SKM-1 (cell line): Measurements from ENCODE around the gene MATK.
"Not testable (repeated sequence)": the region's sequence is repeated elsewhere in the genome, so short reads cannot be mapped to it uniquely, and the experiment has no call there.

Experiments
- DNase-seq: peaks from one replicate; lab custom pipeline; 2025; ENCODE audit not compliant: unreplicated experiment; lab: John Stamatoyannopoulos, UW

MATK gene

DNA sequence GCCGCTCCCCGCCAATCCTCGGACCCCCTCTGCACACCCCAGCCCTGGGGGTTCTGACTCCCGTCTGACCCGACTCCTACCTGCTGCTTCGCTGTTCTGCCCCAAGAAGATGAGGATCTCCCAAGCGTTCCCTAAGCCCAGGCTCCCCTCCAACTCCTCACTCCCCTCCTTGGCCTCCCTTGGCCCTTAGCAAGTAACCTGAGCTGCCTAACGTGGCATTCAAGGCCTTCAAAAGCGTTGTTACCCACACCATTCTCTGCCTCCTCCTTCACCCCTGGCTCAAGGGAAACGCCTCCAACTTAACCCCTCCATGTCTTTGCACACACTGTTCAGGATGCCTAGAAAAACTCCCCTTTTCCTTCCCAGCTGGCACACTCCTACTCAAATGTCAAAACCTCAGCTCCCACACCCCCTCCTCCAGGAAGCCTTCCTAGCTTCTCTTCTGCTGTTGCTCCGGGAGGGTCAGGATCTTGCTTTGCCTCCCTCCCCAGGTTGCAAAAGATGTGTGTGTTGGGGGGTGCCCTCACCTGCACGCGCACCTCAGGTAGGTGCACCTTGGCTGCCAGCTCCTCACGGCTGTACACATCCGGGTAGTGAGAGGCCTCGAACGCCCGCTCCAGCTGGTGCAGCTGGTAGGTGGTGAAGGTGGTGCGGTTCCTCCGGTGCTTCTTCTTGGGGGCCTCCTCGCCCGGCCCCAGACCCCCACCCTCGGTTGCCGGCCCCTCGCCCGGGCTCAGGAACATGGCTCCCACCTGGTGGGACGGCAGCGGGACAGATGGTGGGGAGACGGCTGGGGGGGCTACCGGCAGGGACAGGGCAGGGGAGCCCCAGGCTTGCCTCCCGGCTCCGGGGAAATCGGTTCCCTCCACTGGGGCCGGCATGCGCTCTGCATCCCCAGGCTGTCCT is 14.9 kb downstream of the MATK start:
- DNase-seq: no peak

DNA sequence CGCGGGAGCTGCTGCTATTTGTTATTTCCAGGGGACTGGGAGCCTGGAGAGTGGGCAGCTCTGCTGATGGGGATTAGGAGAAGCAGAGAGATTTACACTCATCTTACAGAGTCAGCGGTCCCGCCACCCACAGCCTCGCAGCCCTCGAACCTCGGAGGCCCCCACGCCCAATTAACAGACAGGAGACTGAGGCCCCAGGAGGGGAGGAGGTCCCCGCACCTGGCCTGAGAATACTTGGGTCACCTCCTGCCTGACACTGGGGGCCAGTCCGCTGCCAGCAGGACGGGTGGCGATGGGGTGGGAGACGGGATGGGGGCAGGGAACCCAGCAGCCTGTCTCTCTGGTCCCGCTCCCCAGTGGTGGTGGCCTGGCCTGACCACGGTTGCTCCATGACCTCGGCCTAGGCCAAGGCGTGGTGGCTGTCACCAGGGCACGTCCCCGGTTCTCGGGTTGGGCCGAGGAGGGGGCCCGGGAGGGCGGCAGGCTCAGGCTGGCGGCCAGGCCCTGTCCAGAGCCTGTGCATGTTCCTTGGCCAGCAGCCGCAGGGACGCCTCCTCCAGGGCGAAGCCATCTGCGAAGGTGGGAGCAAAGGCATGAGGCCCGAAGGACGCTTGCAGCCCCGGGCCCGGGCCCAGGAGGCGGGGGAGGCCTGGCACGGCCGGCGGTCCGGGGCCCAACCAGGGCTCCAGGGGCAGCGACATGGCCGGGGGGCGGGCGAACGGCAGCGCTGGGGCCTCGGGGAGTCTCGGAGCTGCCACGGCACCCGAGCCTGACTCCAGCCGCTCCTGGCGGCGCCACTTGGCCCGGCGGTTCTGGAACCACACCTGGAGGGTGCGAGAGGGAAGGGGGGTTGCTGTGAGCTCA is 15.8 kb downstream of the MATK start:
- no peak for DNase-seq

GRCh38 chr19:3769494-3769893 is 16.7 kb downstream of the MATK start:
- no peak for DNase-seq

DNA sequence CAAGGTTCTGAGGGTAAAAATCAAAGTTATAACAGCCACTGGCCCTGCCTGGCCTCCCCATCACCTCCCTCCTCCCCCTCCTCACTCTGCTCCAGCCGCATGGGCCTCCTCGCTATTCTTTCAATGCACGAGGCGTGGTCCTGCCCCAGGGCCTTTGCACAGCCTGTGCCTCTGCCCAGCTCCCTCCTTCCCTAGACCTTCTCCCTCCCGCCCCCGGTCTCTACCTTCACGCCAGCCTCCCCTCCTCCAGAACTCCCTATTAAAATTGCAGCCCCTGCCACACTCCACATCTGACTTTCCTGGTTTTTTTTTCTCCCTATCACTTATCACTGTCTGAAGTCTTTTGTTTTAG is 17.5 kb downstream of the MATK start:
- no peak for DNase-seq

GRCh38 chr19:3768015-3768747 is 18.0 kb downstream of the MATK start:
- DNase-seq: no peak

DNA sequence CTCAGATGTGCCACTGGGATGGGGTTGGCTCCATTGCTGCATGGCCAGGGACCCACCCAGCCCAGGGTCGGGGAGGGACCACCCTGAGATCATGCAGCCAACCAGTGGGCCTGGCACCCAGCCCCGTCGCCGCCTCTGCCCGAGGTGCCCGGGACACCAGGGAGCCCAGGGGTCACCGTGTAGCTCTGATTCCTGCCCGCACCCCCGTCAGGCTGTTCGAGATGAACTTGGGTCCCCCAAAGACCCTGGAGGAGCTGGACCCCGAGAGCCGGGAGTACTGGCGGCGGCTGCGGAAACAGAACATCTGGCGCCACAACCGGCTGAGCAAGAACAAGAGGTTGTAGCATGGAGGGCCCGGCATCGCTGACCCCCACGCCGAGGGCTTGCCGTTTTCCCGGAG is 19.1 kb downstream of the MATK start:
- DNase-seq: no peak

- no peak for DNase-seq
Observed at GRCh38 chr19:3766520-3766919, 19.7 kb downstream of the MATK start.

GRCh38 chr19:3765757-3766156 is 20.4 kb downstream of the MATK start:
- not testable (repeated sequence) for DNase-seq

DNA sequence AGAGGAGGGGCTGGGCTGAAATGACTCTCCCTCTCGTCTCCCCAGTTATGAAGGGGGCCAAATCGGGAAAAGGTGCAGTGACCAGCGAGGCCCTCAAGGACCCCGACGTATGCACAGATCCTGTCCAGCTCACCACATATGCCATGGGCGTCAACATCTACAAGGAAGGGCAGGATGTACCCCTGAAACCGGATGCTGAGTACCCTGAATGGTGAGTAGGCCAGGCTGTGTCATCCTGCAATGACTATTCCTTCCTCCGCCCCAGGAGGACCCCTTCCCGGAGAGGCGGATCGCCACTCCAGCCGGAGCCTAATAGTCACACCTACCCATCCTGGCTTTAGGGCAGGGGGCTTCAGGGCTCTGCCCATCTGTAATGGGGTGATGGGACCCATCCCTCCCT is 21.1 kb downstream of the MATK start:
- no peak for DNase-seq

GRCh38 chr19:3762501-3763459 is 23.4 kb downstream of the MATK start, which contains the start of gene MRPL54:
Gene MRPL54, plus strand, starts transcription at chr19:3762682. Its CDS starts 19 bp downstream, at chr19:3762701.
- DNase-seq: peak; percentile 98

DNA sequence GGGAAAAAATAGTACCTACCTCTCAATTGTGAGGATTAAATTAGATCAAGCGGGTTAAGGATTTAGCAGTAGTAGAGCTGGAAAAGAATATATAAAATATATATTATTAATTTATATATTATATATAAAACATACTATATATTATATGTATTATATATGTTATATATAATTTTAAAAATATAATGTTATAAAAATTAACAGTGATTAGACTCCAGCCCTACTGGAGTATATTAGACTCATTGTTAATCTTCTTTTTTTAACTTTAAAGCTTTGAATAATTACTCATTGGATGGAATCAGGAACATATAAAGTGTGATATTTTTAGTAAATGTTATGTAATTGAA is 24.1 kb downstream of the MATK start:
- DNase-seq: no peak

DNA sequence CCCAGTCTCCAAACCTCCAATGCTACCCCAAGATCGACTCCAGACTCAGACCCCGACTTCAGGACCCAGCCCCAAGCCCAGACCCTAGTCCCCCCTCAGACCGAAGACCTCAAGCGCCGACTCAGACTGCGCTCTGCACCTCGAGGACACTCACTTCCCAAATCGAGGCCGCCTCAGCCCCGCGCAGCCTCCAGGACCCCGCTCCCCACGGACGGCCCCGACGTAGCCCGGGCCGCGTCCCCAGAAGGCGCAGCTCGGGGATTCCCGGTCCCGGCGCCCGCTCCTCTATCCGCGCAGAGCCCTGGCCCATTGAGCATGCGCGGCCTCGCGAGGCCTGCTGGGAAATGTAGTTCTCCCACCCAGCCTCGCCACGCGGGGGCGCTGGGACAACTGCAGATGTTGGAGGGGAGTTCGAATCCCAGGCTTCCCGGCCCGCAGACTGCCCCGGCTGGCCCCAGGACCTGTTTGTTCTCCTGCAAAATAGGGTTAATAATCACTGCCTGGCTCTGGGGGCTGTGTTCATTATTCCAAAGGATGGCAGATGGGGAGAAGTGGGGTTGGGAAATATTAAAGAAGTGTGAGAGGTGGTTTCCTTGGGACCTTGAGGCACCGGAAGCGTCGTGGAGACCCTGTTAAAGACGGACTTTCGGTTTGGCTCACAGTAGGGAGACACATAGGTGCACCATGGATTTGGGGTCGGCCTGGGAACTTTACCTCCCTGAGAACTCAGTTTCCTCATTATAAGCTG is 24.6 kb downstream of the MATK start, which contains the start of gene APBA3:
Gene APBA3 (minus strand): TSS at position 311 of the 748 bp plus-strand sequence. CDS start 1,428 bp downstream, outside the sequence.
- peak; percentile 72 for DNase-seq

DNA sequence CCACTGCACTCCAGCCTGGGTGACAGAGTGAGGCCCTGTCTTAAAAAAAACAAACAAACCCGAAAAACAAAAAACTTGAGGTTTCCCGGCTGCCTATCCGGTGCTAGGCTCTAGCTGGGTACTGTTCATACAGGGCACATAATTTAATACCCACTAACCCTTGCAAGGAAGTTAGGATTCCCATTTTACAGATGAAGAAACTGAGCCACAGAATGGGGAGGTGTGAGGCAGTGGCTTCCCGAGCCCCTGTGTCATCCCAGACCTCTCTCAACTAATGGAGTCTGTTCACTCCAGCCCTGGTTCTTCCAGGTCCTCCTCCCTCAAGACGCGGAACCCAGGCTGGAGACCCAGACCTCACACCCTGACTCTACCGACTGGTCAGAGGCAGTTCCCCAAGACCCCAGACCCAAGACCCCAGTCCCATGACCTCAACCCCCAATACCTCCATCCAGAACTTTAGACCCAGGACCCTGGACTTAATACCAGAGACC is 25.3 kb downstream of the MATK start:
- DNase-seq: no peak

- DNase-seq: no peak
Observed at GRCh38 chr19:3759482-3760254, 26.5 kb downstream of the MATK start.

- DNase-seq: not testable (repeated sequence)
Observed at GRCh38 chr19:3758297-3758696, 27.9 kb downstream of the MATK start.

DNA sequence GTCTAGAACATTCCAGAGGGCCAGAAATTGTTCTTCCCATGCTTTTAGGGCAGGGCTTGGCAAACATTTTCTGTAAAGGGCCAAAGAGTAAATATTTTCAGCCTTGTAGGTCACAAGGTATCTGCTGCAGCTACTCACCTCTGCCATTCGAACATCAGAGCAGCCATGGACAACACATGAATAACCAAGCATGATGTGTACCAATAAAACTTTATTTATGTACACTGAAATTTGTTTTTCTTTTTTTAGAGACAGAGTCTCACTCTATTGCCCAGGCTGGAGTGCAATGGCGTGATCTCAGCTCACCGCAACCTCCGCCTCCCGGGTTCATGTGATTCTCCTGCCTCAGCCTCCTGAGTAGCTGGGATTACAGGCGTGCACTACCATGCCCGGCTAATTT is 28.5 kb downstream of the MATK start:
- not testable (repeated sequence) for DNase-seq

DNA sequence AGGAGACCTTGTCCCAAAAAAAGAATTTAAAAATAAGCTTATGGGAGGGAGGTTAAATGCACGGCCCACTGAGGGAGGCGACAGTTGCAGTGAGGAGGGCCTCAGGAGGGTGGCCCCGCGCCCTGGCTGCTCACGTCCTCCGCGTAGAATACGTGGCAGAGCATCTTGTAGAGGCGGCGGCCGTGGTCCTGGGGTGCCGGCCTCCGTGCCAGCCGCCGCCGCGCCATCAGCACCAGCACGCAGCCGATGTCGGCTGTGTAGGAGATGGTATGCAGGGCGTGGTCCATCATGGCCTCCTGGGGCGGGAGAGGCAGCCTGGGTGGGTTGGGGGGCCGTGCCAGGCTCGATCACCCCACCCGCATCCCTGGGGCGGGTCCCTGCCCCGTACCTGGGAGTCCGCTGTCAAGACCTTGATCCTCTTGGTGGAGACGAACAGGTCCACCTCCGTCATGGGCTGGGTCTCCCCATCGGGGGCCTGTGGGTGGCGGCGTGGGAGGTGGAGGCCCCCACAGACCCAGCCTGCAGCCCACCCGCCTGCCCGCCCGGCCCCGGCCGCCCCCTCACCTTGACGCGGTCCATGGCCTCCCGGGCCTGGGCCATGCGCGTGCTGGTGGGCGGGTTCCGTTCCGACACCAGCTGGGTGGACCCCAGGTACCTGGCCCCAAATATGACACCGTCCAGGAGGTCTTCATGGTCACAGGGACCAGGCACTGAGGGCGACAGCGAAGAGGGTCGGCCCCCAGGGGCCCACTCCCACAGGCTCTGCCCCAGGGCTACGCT is 32.4 kb downstream of the MATK start:
- no peak for DNase-seq

DNA sequence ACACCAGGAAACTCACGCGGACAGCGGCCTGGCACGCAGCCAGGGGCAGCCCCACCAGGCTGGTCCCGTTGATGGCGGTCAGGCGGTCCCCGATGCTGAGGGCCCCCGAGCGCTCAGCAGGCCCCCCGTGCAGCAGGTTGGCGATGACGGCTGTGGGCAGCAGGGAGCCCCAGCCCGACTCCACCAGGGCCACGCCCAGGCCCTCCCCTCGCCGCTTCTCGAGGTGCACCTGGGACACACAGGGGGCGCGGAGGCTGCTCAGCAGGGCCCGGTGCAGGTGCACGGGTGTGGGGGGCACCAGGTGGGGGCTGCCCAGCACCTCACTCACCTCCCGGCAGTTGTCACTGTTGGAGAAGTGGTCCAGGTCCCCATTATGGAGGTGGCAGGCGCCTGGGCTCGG is 33.7 kb downstream of the MATK start:
- DNase-seq: no peak
